Measurements from ENCODE around the gene CPTP.

Gene CPTP

DNA sequence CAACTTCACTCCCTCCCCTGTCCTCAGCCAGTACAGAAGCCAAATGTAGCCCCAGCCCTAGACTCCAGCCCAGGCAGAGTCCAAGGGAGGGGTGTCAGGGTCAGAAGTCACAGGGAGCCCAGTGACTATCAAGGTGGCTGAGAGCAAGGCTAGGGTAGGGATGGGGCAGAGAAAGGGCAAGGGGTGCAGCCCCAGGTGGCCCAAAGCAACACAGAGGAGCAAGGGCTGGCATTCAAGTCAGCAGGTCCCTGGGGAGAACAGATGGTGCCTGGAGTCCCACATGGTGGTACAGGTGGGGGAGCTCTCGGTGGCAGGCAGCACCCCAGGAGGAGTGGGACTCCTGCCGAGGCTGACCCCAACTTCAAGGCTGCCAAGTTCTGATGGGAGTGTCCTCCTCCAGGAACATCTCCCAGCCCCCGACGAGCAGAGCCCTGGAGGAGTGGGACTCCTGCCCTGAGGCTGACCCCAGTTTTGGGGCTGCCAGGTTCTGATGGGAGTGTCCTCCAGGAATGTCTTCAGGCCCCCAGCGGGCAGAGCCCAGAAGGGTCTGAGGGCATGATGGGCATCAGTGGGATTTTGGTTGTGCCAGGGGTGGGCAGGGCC is 28.3 kb downstream of the CPTP start:
- no peak overlapping the region for H3K4me2 ChIP-seq (ENCODE audit: insufficient read depth, low read length, poor library complexity, severe bottlenecking)
- H2AFZ ChIP-seq (ENCODE audit: low read length): no peak overlapping the region
- peak overlapping the region; percentile 21 for H3K9ac ChIP-seq (ENCODE audit: low read depth, low read length, poor library complexity)
- H2BK120ac ChIP-seq (ENCODE audit: low read depth, low read length): peak overlapping the region; percentile 83
- H3K27me3 ChIP-seq (ENCODE audit: control insufficient read depth in 3 of 3, insufficient read depth in 3 of 3, low read depth in 1 of 3, low read length in 3 of 3): peaks cover 0 to 25% (median 14%) of the 10 kb centered on the region in 3 experiments
- peaks cover 30 to 40% of the 10 kb centered on the region in 2 donors for H3K4me1 ChIP-seq (ENCODE audit: control insufficient read depth in 2 of 2, insufficient read depth in 1 of 2, low read depth in 1 of 2, low read length in 2 of 2)
- peaks cover 12% of the 10 kb centered on the region for H3K79me1 ChIP-seq (ENCODE audit: low read depth, low read length)
- H2BK15ac ChIP-seq (ENCODE audit: low read length): no peak overlapping the region
- no CpG with 5 or more reads among the region's 5 CpGs for WGBS, 2 donors (ENCODE audit: extremely low coverage in 2 of 2, insufficient read length in 2 of 2, insufficient replicate concordance in 1 of 2)
- H4K91ac ChIP-seq (ENCODE audit: low read depth, low read length, poor library complexity): no peak overlapping the region
- H3K4me3 ChIP-seq (ENCODE audit: low read length in 2 of 2): no peak overlapping the region
- no peak overlapping the region for H3K14ac ChIP-seq (ENCODE audit: low read length)
- no peak overlapping the region for H4K8ac ChIP-seq (ENCODE audit: low read depth, low read length)
- H3K27ac ChIP-seq (replicated peaks; ENCODE audit: low read length): no peak overlapping the region
- H3K9me3 ChIP-seq (replicated peaks in 1 of 2; ENCODE audit: control insufficient read depth in 2 of 2, insufficient read depth in 1 of 2, low read depth in 1 of 2, low read length in 2 of 2): peaks cover 0 to 3% of the 10 kb centered on the region in 2 donors
- no peak for DNase-seq (ENCODE audit: low spot score)
- peak overlapping the region; percentile 66 for H2BK5ac ChIP-seq (ENCODE audit: low read length)
- no peak overlapping the region for H2BK12ac ChIP-seq (ENCODE audit: low read length)
- H2AK5ac ChIP-seq (ENCODE audit: low read depth, low read length): peak overlapping the region; percentile 68
- no peak overlapping the region for H3K18ac ChIP-seq (ENCODE audit: low read length)
- peaks cover 2 to 5% of the 10 kb centered on the region in 2 donors for H3K36me3 ChIP-seq (replicated peaks in 1 of 2; ENCODE audit: control insufficient read depth in 2 of 2, insufficient read depth in 2 of 2, low read length in 2 of 2)
- no peak overlapping the region for H3K4ac ChIP-seq (ENCODE audit: low read length)
- H3K23ac ChIP-seq (ENCODE audit: low read depth, low read length, poor library complexity): peak overlapping the region; percentile 98

DNA sequence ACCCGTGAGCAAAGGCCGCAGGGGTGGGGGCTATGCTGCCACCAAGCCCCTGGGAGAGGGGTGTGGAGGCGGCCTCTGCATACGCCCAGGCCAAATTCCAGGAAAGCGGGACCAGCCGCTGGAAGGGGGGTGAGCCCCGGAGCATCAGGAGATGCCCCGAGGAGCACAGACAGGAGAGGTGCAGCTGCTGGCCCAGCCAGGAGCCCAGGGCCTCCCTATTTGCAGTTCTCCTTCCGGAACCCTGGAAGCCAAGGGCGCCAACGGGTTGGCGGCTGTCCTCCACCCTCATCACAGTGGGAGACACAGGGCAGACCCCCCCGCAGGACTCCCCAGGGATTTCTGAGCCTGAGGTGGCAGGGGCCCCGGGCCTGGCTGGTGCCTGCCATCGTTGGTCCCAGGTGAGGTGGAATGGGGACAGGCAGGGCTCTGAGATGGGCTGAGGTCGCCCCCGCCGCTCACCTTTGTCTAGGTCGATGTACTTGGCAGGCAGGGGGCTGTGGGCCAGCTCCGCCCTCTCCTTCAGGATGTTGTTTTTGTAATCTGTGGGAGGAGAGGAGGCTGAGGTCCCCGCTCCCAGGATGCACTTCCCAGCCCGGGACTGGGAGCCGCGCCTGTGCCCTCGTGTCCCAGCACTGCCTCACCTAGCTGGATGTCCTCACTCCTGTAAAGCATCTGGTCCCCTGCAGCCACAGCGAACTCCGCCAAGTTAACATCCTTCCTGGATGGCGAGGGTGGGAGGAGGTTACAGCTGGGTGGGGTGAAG is 29.0 kb downstream of the CPTP start:
- WGBS, 2 donors (ENCODE audit: extremely low coverage in 2 of 2, insufficient read length in 2 of 2, insufficient replicate concordance in 1 of 2): no CpG with 5 or more reads among the region's 28 CpGs
- Histone ChIP-seq H2BK15ac (ENCODE audit: low read length) (no peak overlapping the region), H2AFZ (ENCODE audit: low read length) (no peak overlapping the region), H3K14ac (ENCODE audit: low read length) (peak overlapping the region; percentile 71), H3K4me1 (ENCODE audit: control insufficient read depth in 2 of 2, insufficient read depth in 1 of 2, low read depth in 1 of 2, low read length in 2 of 2) (peaks cover 31 to 41% of the 10 kb centered on the region in 2 donors), H2AK5ac (ENCODE audit: low read depth, low read length) (peak overlapping the region; percentile 92), H3K79me1 (ENCODE audit: low read depth, low read length) (peaks cover 6% of the 10 kb centered on the region), H3K27me3 (ENCODE audit: control insufficient read depth in 3 of 3, insufficient read depth in 3 of 3, low read depth in 1 of 3, low read length in 3 of 3) (peaks cover 0 to 25% (median 14%) of the 10 kb centered on the region in 3 experiments), H2BK120ac (ENCODE audit: low read depth, low read length) (no peak overlapping the region), H4K8ac (ENCODE audit: low read depth, low read length) (no peak overlapping the region), H3K36me3 (replicated peaks in 1 of 2; ENCODE audit: control insufficient read depth in 2 of 2, insufficient read depth in 2 of 2, low read length in 2 of 2) (peaks cover 2 to 5% of the 10 kb centered on the region in 2 donors), H3K27ac (replicated peaks; ENCODE audit: low read length) (no peak overlapping the region), H2BK12ac (ENCODE audit: low read length) (no peak overlapping the region), H3K4me3 (ENCODE audit: low read length in 2 of 2) (no peak overlapping the region), H3K9ac (ENCODE audit: low read depth, low read length, poor library complexity) (peak overlapping the region; percentile 55), H2BK5ac (ENCODE audit: low read length) (peak overlapping the region; percentile 39), H3K4me2 (ENCODE audit: insufficient read depth, low read length, poor library complexity, severe bottlenecking) (peak overlapping the region; percentile 66), H4K91ac (ENCODE audit: low read depth, low read length, poor library complexity) (no peak overlapping the region), H3K9me3 (replicated peaks in 1 of 2; ENCODE audit: control insufficient read depth in 2 of 2, insufficient read depth in 1 of 2, low read depth in 1 of 2, low read length in 2 of 2) (peaks cover 0 to 3% of the 10 kb centered on the region in 2 donors), H3K4ac (ENCODE audit: low read length) (no peak overlapping the region), H3K23ac (ENCODE audit: low read depth, low read length, poor library complexity) (peak overlapping the region; percentile 98), H3K18ac (ENCODE audit: low read length) (peak overlapping the region; percentile 61)
- no peak for DNase-seq (ENCODE audit: low spot score)

DNA sequence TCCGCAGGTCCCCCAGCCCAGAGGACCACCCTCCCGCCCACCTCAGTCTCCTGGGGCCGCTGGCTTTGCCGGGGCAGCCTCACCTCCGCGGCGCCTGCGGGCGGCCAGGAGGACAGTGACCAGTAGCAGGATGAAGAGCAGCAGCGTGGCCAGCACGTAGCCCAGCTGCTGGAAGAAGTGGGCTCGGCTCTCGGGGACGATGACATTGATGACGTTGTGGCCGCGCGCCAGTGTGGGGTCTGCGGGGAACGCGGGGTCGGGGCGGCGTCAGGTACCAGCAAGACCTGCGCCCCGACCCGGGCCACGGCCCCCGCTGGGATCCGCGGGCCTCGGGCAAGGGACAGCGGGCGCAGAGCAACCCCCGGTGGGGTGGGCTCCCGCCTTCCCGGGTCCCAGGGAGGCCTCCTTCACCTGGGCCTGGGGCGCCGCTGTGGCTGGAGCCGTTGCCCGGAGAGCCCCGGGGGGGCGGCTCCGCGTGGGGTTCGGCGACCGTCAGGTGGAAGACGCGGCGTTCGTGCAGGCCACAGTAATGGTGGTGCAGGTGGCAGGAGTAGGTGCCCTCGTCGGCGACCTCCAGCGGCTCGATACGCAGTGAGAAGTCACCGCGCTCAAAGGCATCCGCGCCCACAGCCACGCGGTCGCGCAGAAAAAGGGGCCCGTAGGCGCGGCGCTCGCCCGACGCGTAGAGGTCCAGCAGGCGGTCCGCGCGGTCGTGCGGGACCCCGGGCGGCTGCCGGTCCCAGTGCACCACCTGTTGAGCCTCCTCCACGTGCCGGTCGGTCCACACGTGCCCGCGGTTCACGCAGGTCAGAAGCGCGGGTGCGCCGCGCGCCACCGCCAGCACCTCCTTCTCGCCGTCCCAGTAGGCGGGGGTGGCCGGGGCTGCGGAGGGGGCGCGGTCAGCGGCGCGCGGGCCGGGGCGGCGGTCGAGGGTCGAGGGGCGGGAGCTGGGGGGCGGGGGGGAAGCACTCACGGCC is 30.0 kb downstream of the CPTP start:
- Histone ChIP-seq H3K18ac (ENCODE audit: low read length) (peak overlapping the region; percentile 95), H2BK5ac (ENCODE audit: low read length) (peak overlapping the region; percentile 39), H3K4ac (ENCODE audit: low read length) (peak overlapping the region; percentile 23), H3K27me3 (ENCODE audit: control insufficient read depth in 3 of 3, insufficient read depth in 3 of 3, low read depth in 1 of 3, low read length in 3 of 3) (peaks cover 0 to 25% (median 14%) of the 10 kb centered on the region in 3 experiments), H4K91ac (ENCODE audit: low read depth, low read length, poor library complexity) (no peak overlapping the region), H3K23ac (ENCODE audit: low read depth, low read length, poor library complexity) (peak overlapping the region; percentile 98), H3K27ac (replicated peaks; ENCODE audit: low read length) (no peak overlapping the region), H2AK5ac (ENCODE audit: low read depth, low read length) (peak overlapping the region; percentile 92), H4K8ac (ENCODE audit: low read depth, low read length) (no peak overlapping the region), H3K14ac (ENCODE audit: low read length) (peak overlapping the region; percentile 94), H2BK15ac (ENCODE audit: low read length) (peak overlapping the region; percentile 92), H3K4me1 (ENCODE audit: control insufficient read depth in 2 of 2, insufficient read depth in 1 of 2, low read depth in 1 of 2, low read length in 2 of 2) (peaks cover 41 to 51% of the 10 kb centered on the region in 2 donors), H3K79me1 (ENCODE audit: low read depth, low read length) (peaks cover 4% of the 10 kb centered on the region), H3K4me3 (ENCODE audit: low read length in 2 of 2) (peak overlapping the region in 1 of 2 donors; percentile 19), H2BK12ac (ENCODE audit: low read length) (peak overlapping the region; percentile 84), H2BK120ac (ENCODE audit: low read depth, low read length) (no peak overlapping the region), H3K9me3 (replicated peaks in 1 of 2; ENCODE audit: control insufficient read depth in 2 of 2, insufficient read depth in 1 of 2, low read depth in 1 of 2, low read length in 2 of 2) (peaks cover 0 to 3% of the 10 kb centered on the region in 2 donors), H2AFZ (ENCODE audit: low read length) (no peak overlapping the region), H3K9ac (ENCODE audit: low read depth, low read length, poor library complexity) (peak overlapping the region; percentile 70), H3K36me3 (replicated peaks in 1 of 2; ENCODE audit: control insufficient read depth in 2 of 2, insufficient read depth in 2 of 2, low read length in 2 of 2) (peaks cover 2 to 5% of the 10 kb centered on the region in 2 donors), H3K4me2 (ENCODE audit: insufficient read depth, low read length, poor library complexity, severe bottlenecking) (peak overlapping the region; percentile 66)
- DNase-seq (ENCODE audit: low spot score): no peak
- no CpG with 5 or more reads among the region's 116 CpGs for WGBS, 2 donors (ENCODE audit: extremely low coverage in 2 of 2, insufficient read length in 2 of 2, insufficient replicate concordance in 1 of 2)
